Esophagus muscularis mucosa (tissue), 4 donors: Measurements from ENCODE around the gene MAP3K15. TPM values are rescaled to one million over a fixed set of nuclear protein-coding genes. Genes with fewer than 3 reads are reported as not detected.

Experiments used
- DNase-seq: peaks from one replicate; pipeline ENCODE4 v3.0.0-alpha.2; 2017; ENCODE audit errors: extremely low spot score
- H3K27ac ChIP-seq, 4 donors: fragments of 200-600 bp; sonication (generic); replicated peaks in 1 of 4; 1 replicate in 3 of 4; 2 replicates in 1 of 4; pipeline ENCODE4 v1.5.1; 2016 to 2019; ENCODE audit warnings: mild to moderate bottlenecking in 1 of 4
- H3K27me3 ChIP-seq, 4 donors: fragments of 200-600 bp; sonication (generic); one replicate each; pipeline versions ENCODE4 v1.5.1 to v1.6.0; 2016 to 2019
- H3K36me3 ChIP-seq, 4 donors: fragments of 200-600 bp; sonication (generic); one replicate each; pipeline ENCODE4 v1.5.1; 2016 to 2019
- H3K4me1 ChIP-seq, 4 donors: fragments of 200-600 bp; sonication (generic); one replicate each; pipeline ENCODE4 v1.5.1; 2016 to 2019
- H3K4me3 ChIP-seq, 4 donors: fragments of 200-600 bp; sonication (generic); 1 replicate in 2 of 4; 2 replicates in 2 of 4; pipeline ENCODE4 v1.5.1; 2016 to 2019; ENCODE audit warnings: mild to moderate bottlenecking in 4 of 4, moderate library complexity in 1 of 4
- H3K9me3 ChIP-seq, 4 donors: fragments of 200-600 bp; sonication (generic); 1 replicate in 3 of 4; 2 replicates in 1 of 4; pipeline ENCODE4 v1.5.1; 2016 to 2019
- EP300 ChIP-seq: sonication (generic); formaldehyde crosslinking; IDR thresholded peaks from one replicate; pipeline ENCODE4 v1.6.1; 2017; ENCODE audit warnings: antibody characterized with exemption
- POLR2A ChIP-seq: fragments of 450-650 bp; IDR thresholded peaks from one replicate; pipeline ENCODE4 v1.6.1; 2017; ENCODE audit warnings: antibody characterized with exemption, moderate library complexity, mild to moderate bottlenecking, low read depth
- POLR2AphosphoS5 ChIP-seq, 2 donors: sonication (generic); formaldehyde crosslinking; IDR thresholded peaks; one replicate each; pipeline ENCODE4 v1.6.1; 2017; ENCODE audit warnings: antibody characterized with exemption in 2 of 2
- WGBS: methylation state at CpG from one replicate; pipeline ENCODE4 v1.1.5; 2018; 5-methylcytosine and 5-hydroxymethylcytosine counted together
- intact Hi-C: fragments of 100-400 bp; cut with DNase I; formaldehyde crosslinking; loops from one replicate; pipeline ENCODE4 v1.15.1; 2023
- total RNA-seq, 4 donors: library from RNA; depleted of rRNA; stranded (reverse); fragments of >200 nt; gene quantifications; one replicate each; pipeline versions ENCODE4 v1.1.0 to v1.2.1, GENCODE V29; 2016
- TF ChIP-seq, protein P1 (sequence below), 3 experiments: fragments of 200-600 bp in 2 of 3; fragments of 450-650 bp in 1 of 3; sonication (generic) in 2 of 3; IDR thresholded peaks; one replicate each; pipeline ENCODE4 v1.5.1; 2017 to 2019; ENCODE audit warnings: antibody characterized with exemption in 3 of 3, mild to moderate bottlenecking in 2 of 3, moderate library complexity in 1 of 3

The MAP3K15 gene
- under 1 TPM in 2 of 4 donors, not detected in 2; 0.13 to 0.33 TPM for total RNA-seq

- DNase-seq, result no peak
- H3K4me1 ChIP-seq, result peaks cover 3 to 17% (median 14%) of the 10 kb centered on the region in 4 donors
- no peaks in the 10 kb centered on the region for H3K9me3 ChIP-seq
- H3K36me3 ChIP-seq, result no peaks in the 10 kb centered on the region
- peaks cover 0 to 27% (median 5%) of the 10 kb centered on the region in 4 donors for H3K27me3 ChIP-seq
- TF ChIP-seq, protein P1, sequence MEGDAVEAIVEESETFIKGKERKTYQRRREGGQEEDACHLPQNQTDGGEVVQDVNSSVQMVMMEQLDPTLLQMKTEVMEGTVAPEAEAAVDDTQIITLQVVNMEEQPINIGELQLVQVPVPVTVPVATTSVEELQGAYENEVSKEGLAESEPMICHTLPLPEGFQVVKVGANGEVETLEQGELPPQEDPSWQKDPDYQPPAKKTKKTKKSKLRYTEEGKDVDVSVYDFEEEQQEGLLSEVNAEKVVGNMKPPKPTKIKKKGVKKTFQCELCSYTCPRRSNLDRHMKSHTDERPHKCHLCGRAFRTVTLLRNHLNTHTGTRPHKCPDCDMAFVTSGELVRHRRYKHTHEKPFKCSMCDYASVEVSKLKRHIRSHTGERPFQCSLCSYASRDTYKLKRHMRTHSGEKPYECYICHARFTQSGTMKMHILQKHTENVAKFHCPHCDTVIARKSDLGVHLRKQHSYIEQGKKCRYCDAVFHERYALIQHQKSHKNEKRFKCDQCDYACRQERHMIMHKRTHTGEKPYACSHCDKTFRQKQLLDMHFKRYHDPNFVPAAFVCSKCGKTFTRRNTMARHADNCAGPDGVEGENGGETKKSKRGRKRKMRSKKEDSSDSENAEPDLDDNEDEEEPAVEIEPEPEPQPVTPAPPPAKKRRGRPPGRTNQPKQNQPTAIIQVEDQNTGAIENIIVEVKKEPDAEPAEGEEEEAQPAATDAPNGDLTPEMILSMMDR (IDR thresholded peaks at IDR 0.05), result peak in 1 of 3 experiments; percentile 20
- TF ChIP-seq POLR2A (no peak), EP300 (no peak)
- no peak within 1 kb of the TSS for H3K27ac ChIP-seq
- peak within 1 kb of the TSS; percentile 42 to 56 (median 44) for H3K4me3 ChIP-seq
- intact Hi-C loops, result no loop called here
- WGBS, result 36% methylated on average over 24 of the region's 100 CpGs
Observed at GRCh38 chrX:19514791-19515614, at the start of gene MAP3K15. TSS of gene MAP3K15 (minus strand) at chrX:19515508. CDS start at chrX:19515261, 247 bp downstream.

GRCh38 chrX:19564606-19565005 is 49.3 kb upstream of the MAP3K15 start:
- no peak for DNase-seq
- Histone ChIP-seq H3K27ac (no peak overlapping the region), H3K27me3 (no peaks in the 10 kb centered on the region), H3K36me3 (no peaks in the 10 kb centered on the region), H3K4me3 (no peak overlapping the region), H3K4me1 (no peaks in the 10 kb centered on the region), H3K9me3 (no peaks in the 10 kb centered on the region)
- WGBS, result no CpG with 5 or more reads among the region's 1 CpG
- intact Hi-C loops, result no loop called here
- TF ChIP-seq, protein P1 (IDR thresholded peaks at IDR 0.05), result no peak
- no peak for TF ChIP-seq EP300
- no peak for TF ChIP-seq POLR2A
- no peak for TF ChIP-seq POLR2AphosphoS5 (IDR thresholded peaks at IDR 0.05)

- no peak for DNase-seq
- Histone ChIP-seq H3K4me3 (no peak overlapping the region), H3K36me3 (no peaks in the 10 kb centered on the region), H3K27me3 (no peaks in the 10 kb centered on the region), H3K9me3 (no peaks in the 10 kb centered on the region), H3K4me1 (no peaks in the 10 kb centered on the region), H3K27ac (no peak overlapping the region)
- TF ChIP-seq POLR2AphosphoS5 (IDR thresholded peaks at IDR 0.05) (no peak), EP300 (no peak), POLR2A (no peak)
- TF ChIP-seq, protein P1 (IDR thresholded peaks at IDR 0.05), result no peak
- intact Hi-C loops, result no loop called here
- 90% methylated on average over 6 of the region's 6 CpGs for WGBS
Observed at GRCh38 chrX:19563746-19564145, 48.4 kb upstream of the MAP3K15 start.

GRCh38 chrX:19563327-19563726 is 48.0 kb upstream of the MAP3K15 start:
- TF ChIP-seq, protein P1 (IDR thresholded peaks at IDR 0.05), result no peak
- TF ChIP-seq EP300 (no peak), POLR2AphosphoS5 (IDR thresholded peaks at IDR 0.05) (no peak), POLR2A (no peak)
- Histone ChIP-seq H3K9me3 (no peaks in the 10 kb centered on the region), H3K36me3 (no peaks in the 10 kb centered on the region), H3K27ac (no peak overlapping the region), H3K4me3 (no peak overlapping the region), H3K4me1 (no peaks in the 10 kb centered on the region), H3K27me3 (no peaks in the 10 kb centered on the region)
- intact Hi-C loops, result no loop called here
- WGBS, result 86% methylated on average over 10 of the region's 10 CpGs
- no peak for DNase-seq
